ENCODE results near the gene ZNF423.

DNA sequence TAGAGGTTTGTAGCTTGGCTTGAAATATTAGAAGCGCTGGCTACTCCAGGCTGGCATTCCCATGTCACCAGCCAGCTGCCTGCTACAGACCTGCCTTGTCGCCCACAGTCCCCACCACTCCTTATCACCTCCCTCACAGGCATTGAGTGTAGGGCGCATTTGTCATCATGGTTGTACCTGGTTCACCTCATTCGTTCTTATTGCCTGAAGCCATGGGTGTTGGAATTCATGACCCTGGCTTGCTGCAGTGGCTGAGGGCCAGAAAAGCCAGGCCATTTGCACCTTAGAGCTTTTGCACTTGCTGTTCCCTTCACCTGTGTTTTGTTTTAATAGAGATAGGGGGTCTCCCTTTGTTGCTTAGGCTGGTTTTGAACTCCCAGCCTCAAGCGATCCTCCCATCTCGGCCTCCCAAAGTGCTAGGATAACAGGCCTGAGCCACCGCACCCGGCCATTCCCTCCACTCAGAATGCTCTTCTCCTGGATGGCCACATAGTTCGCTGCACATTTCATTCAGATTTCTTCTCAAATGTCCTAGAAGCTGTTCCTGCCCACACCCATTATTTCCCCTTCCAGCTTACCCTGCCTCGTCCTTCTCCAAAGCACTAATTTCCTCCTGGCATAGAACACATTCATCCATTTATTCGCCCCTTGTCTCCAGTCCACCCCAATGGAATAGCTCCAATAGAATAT is 384.7 kb downstream of the ZNF423 start:
- no peak for TF ChIP-seq CTCF (IDR thresholded peaks at IDR 0.05)
- no peak for TF ChIP-seq POLR2A (IDR thresholded peaks at IDR 0.05)

Data from lower leg skin (tissue), 3 donors.